Activated CD4-positive, alpha-beta T cell treated with anti-CD3 and anti-CD28 coated beads for 48 hours (primary cell): ENCODE results near the gene IL32.

Source experiments
- DNase-seq: peaks from one replicate; pipeline ENCODE4 v3.0.0-alpha.2; 2020

IL32 gene, protein sequence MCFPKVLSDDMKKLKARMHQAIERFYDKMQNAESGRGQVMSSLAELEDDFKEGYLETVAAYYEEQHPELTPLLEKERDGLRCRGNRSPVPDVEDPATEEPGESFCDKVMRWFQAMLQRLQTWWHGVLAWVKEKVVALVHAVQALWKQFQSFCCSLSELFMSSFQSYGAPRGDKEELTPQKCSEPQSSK

DNA sequence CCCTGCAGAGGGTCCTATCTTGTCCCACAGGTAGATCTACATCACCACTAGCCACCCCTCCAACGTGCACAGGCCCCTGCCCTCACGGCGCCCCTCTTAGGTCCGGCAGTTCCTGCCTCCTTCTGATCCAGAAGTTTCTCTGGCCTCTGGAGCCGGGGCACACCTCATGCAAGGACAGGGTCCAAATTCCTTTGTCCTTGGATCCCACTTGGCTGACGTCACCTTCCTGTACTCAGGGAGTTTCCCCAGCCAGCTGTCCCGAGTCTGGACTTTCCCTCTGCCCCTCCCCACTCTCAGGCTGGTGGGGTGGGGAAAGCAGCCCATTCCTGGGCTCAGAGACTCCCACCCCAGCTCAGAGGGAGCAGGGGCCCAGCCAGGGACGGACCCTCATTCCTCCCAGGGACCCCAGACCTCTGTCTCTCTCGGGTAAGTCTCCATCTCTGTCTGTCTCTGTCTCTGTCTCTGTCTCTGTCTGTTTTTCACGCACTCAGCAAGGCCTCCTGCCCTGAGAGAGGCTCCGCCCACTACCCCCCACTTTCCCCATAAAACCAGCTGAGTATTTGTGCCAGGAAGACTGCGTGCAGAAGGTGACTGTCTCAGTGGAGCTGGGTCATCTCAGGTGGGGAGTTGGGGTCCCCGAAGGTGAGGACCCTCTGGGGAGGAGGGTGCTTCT is at the start of gene IL32:
Gene IL32 (plus strand): TSS at position 572 of the 673 bp plus-strand sequence. CDS start 172 bp downstream, outside the sequence.
- peak; percentile 82 for DNase-seq

DNA sequence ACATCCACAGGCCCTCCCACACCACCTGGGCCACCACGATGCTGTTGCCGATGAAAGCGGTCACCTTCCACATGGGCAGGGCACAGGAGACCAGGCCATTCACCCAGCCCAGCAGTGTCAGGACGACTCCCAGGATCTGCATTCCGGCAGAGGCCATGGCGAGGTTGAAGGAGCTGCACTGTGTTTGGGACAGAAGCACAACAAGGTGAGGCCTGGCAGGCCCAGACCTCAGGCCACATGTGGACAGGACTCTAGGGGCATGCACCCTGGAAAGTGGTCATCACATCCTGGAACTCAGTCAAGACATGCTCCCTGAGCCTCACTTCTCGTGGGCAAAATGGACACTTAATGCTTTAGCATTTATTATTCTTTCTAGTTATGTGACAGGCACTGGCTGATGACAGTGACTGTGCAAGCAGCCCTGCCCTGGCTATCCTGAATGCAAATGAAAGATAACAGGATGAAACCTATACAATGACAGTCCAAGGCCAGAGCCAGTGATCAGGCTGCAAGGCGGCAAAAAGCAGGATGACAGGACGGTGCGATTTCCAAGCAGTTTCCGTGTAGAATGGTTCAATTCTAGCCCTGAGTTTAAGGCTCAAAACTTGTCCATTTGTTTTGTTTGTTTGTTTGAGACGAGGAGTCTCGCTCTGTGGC is 49.4 kb upstream of the IL32 start:
- no peak for DNase-seq

DNA sequence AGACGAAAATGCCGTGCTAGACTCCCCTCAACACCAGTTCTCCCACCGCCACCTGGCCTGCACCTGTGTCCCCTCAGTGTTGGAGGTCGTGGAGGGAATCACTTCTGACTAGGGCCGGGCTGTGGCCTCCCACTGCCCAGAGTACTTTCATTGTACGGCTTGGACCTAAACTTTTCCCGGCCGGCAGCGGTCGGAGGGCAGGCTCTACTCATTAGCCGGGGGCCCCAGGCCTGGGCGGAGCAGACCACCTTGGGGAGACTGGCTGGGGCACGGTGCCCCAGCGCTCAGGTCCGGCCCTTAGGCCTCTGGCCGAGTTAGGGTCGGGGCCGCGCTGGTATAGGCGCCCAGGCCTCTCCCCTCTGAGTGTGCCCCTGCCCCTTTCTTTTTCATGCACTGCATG is 48.1 kb upstream of the IL32 start:
- DNase-seq: no peak

DNA sequence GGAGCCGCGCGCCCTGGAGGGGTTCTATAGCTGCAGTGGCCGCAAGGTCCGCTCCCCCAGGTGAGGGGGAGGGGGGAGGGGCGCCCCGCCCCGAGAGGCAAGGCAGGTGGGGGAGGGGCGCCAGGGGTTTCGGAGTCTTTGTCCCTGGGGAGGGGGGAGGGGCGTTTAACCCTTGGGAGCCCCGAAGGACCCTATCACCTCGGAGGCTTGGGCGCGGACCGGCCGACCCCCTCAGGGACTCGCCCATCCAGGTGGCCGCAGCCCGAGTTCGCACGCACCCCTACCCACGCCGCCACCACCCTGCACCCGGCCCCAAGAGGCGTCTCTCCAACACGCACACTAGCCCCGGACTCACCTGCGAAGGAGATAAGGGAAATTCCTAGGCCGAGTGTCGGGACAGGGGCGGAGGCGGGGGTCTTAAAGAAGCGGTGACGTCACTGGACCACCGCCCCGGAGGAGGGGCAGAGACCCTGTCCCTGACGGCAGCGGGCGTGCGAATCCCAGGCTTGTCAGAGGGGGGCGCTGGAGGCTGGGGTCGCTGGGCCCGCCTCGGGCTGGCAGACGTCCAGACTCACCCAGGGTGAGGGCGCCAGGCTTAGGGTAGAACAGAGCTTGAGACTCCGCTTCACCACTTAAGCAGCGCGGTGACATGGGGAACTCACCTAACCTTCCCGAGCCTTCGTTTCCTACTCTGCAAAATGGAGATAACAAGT is 47.5 kb upstream of the IL32 start, which contains the start of gene CLDN6:
Gene CLDN6 (minus strand): TSS at position 390 of the 713 bp plus-strand sequence. CDS start 2,162 bp downstream, outside the sequence.
- DNase-seq: peak; percentile 64

DNA sequence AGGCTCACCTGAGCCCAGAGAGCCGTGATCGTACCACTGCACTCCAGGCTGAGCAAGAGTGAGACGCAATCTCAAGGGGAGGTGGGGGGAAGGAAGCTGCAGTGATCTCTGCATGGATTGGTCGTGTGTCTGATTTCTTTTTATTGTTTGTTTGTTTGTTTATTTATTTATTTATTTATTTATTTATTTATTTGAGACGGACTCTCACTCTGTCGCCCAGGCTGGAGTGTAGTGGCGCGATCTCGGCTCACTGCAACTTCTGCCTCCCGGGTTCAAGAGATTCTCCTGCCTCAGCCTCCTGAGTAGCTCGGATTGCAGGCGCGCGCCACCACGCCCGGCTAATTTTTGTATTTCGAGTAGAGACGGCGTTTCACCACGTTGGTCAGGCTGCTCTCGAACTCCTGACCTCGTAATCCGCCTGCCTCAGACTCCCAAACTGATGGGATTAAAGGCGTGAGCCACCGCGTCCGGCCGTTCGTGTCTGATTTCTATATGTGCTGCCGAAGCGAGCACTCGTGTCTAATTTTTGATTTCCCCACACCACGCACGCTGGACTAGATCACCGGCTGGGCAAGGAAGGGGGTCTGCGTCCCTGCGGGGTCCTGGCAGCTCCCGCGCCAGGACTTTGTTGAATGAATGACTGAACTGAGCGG is 45.7 kb upstream of the IL32 start:
- DNase-seq: peak; percentile 21

DNA sequence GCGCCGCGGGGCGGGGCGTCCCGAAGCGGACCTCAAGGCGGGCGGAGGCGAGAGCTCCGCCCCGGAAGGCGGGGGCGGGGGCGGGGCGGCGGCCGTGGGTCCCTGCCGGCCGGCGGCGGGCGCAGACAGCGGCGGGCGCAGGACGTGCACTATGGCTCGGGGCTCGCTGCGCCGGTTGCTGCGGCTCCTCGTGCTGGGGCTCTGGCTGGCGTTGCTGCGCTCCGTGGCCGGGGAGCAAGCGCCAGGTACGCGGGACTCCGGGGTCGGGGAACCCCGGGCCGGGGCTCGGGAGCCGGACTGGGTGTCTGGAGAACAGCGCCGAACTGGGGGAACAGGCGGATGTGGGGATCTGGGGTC is 45.2 kb upstream of the IL32 start, which contains the start of gene TNFRSF12A:
Gene TNFRSF12A (plus strand): TSS at position 122 of the 357 bp plus-strand sequence. CDS start 30 bp downstream, at position 152.
- peak; percentile 77 for DNase-seq

DNA sequence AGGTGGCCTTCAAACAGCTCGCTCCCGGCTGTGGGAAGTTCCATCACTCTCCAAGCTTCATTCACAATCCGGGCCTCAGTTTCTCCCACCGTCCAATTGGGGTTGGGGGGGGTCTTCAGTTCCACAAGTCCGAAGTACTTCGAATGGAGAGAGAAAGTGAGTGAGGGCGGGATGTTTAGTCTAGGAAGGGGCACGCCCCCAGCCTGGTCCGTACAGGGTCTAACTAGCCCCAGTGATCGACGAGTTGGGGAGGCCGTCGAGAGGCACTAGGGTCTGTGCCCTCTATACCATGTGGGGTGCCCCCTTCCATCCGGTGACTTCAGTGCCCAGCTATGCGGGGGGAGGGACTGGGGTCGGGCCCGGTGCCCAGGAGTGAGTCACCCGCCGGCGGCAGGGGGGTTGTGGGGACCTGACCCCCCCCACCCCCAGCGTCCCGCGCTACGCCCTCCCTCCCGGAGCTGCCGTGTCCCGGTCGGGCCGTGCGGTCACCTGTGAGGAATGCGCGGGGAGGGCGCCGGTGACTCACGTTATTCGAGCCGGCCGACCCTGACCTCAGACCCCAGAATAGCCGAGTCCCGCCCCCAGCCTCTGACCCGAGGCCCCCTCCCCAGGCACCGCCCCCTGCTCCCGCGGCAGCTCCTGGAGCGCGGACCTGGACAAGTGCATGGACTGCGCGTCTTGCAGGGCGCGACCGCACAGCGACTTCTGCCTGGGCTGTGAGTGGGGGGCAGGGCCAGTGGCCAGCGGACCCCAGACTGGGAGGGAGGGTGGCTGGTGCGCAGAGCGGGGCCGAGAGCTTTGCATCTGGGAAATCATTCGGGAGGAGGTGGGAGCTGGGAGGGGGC is 44.6 kb upstream of the IL32 start:
- peak; percentile 61 for DNase-seq

DNA sequence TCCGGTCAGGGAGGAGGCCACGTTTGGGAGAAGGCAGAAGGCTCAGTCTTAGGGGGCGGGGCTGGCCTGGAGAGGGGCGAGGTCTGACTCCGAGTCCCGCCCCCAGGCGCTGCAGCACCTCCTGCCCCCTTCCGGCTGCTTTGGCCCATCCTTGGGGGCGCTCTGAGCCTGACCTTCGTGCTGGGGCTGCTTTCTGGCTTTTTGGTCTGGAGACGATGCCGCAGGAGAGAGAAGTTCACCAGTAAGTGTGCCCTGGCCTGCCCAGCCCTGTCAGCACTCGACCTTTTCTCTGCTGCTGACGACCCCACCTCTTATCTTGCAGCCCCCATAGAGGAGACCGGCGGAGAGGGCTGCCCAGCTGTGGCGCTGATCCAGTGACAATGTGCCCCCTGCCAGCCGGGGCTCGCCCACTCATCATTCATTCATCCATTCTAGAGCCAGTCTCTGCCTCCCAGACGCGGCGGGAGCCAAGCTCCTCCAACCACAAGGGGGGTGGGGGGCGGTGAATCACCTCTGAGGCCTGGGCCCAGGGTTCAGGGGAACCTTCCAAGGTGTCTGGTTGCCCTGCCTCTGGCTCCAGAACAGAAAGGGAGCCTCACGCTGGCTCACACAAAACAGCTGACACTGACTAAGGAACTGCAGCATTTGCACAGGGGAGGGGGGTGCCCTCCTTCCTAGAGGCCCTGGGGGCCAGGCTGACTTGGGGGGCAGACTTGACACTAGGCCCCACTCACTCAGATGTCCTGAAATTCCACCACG is 43.8 kb upstream of the IL32 start:
- peak; percentile 96 for DNase-seq

DNA sequence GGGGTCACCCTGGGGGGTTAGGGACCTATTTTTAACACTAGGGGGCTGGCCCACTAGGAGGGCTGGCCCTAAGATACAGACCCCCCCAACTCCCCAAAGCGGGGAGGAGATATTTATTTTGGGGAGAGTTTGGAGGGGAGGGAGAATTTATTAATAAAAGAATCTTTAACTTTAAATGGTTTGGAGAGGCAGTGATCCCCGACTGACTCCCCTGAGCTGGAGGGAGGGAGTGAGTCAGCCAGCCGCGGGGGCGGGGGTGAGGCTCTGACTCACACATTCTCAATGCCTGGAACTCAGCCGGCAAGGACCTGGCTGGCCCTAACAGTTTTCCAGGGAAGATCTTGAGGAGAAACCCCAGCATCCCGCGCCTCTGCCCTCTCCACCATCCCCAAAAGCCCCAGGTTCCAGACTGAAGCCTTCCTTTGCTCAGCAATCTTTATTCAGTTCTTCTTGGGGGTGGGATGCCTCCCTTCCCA is 43.2 kb upstream of the IL32 start:
- peak; percentile 95 for DNase-seq

DNA sequence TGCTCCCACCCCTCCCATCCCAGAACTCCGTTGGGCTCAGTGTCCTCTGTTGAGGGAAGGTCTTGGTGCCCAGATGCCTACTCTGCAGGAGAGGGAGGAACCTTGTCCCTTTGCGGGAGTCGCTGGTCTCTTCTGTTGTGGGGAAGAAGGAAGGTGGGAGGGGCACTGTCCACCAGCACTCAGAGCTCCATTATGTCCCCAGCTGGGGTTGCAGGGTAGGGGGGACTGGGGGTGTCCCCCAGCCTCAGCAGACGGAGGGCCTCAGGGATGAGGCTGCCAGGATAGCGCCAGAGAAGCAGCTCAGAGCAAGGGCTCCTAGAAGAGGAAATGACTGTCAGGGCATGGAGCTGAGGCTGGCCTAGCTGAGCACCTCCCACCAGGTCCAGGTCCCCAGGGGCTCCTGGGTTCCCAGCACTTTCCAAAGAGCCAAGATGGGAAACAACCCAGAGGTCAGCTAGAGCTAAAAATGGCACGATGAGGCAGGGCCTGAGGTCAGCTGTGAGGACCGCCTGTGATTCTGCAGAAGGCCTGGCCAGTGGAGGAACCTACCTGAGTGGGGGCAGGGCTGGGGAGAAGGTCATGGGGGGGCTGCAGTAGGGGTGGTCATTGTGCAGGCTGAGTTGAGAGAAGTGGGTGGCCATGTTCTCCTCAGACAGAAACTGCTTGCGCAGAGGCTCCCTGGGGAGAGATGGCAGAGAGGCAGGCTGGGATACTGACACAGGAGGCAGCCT is 42.6 kb upstream of the IL32 start:
- peak; percentile 56 for DNase-seq

DNA sequence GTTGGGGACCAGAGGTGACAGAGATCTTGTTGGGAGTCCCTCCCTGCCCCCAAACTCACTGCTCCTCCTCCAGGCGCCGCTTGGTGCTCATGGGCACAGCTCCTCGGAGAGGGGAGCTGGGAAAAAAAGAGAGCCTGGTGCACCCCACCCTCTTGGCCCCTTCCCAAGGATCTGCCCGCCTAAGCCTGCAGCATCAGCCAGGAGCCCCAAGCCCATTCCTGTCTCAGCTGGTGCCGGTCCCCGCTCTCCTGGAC is 42.1 kb upstream of the IL32 start:
- no peak for DNase-seq

DNA sequence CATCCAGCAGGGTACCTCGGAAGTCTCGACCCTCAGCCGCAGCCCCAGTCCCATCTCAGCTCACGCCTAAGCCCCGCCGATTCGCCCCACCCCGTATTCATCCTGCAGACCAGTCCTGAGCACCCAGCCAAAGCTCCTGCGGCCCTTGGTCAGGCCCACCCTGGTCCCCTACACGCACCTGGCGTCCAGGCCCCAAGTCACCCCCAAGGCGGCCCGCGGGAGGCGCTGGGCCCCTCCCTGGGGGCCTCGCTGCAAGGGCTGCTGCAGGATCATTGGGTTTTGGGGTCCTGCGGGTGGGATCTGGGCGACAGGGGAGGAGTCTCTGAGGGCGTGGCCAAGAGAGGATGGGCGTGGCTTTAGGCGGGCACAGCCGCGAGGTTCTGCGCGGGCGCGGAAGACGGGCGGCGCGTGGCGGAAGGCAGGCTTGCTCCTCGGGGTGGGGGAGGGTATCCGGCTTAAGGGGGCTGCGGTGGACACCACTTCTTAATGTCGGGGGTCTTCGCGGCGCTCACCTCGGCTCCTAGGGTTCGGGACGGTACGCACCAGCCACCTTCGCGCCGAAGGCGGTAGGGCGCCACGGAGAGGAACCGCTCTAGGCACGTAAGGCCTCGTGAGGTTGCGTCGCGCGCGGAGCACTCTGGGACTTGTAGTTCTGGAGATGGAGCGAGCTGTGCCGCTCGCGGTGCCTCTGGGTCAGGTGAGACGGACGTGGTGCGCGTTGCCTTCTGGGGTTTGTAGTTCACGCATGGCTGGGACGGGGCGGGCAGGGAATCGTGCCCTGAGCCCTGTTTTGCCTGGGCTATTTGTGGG is 41.6 kb upstream of the IL32 start, which contains the start of the genes HCFC1R1 and THOC6:
Gene HCFC1R1 (minus strand): TSS at position 274 of the 810 bp plus-strand sequence. CDS start 1 bp downstream, at position 273.
Gene THOC6 (plus strand): TSS at position 367 of the 810 bp plus-strand sequence. CDS start 292 bp downstream, at position 659.
- DNase-seq: peak; percentile 98

DNA sequence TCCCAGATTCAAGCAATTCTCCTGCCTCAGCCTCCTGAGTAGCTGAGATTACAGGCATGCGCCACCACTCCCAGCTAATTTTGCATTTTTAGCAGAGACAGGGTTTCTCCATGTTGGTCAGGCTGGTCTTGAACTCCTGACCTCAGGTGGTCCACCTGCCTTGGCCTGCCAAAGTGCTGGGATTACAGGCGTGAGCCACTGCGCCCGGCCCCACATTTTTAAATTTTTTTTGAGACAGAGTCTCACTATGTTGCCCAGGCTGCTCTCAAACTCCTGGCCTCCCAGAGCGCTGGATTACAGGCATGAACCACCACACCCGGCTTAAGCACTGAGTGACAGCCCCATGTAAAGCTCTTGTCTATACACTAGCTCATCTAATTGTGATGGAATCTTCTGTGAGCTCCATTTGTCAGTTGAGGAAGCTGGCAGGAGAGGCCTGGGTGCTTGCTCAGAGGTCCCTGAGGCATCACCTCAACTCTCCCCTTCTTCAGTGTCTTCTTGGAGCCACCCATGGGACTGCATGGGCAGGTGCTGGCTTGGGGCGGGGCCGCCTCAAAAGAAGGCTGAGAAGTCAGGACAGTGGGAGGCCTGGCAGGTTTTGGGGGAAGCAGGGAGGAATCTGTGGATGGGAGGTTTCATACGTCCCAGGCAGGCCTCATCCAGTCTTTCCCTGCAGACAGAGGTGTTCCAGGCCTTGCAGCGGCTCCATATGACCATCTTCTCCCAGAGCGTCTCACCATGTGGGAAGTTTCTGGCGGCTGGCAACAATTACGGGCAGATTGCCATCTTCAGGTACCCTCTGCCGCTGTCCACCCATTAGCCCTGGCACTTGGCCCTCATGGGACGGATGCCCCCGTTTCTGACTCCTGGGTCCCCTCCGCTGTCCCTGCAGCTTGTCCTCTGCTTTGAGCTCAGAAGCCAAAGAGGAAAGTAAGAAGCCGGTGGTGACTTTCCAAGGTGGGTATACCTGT is 40.1 kb upstream of the IL32 start:
- DNase-seq: no peak

DNA sequence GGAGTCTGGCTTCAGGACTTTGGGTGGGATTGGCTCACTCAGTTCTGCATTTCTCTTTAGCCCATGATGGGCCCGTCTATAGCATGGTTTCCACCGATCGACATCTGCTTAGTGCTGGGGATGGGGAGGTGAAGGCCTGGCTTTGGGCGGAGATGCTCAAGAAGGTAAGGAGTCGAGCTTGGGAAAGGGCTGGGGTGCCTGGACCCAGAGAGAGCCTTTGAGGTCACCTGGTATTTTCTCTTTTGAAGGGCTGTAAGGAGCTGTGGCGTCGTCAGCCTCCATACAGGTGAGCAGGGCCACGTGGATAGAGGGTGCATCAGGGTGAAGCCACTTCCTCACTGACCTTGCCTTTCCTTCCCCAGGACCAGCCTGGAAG is 39.4 kb upstream of the IL32 start:
- no peak for DNase-seq

DNA sequence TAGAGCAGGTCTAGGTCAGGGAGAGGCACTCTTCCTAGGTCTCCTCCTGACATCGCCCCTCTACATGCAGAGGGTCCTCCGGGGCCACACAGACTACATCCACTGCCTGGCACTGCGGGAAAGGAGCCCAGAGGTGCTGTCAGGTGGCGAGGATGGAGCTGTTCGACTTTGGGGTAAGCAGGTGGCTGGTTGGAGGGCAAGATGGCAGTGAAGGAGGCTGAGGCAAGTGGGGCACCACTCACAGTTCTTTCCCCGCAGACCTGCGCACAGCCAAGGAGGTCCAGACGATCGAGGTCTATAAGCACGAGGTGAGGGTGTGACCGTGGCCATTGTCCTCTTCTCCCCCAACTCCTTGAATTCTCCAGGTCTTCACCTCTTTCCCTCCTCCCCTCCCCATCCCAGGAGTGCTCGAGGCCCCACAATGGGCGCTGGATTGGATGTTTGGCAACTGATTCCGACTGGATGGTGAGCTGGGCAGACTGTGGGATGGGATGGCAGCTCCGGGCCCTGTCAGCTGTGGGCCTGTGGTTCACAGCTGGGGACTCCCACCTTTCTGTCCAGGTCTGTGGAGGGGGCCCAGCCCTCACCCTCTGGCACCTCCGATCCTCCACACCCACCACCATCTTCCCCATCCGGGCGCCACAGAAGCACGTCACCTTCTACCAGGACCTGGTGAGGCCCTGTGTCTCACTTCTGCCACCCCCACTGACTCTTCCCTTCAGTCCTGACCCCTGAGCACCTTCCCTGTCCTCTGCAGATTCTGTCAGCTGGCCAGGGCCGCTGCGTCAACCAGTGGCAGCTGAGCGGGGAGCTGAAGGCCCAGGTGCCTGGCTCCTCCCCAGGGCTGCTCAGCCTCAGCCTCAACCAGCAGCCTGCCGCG is 38.6 kb upstream of the IL32 start:
- DNase-seq: no peak

DNA sequence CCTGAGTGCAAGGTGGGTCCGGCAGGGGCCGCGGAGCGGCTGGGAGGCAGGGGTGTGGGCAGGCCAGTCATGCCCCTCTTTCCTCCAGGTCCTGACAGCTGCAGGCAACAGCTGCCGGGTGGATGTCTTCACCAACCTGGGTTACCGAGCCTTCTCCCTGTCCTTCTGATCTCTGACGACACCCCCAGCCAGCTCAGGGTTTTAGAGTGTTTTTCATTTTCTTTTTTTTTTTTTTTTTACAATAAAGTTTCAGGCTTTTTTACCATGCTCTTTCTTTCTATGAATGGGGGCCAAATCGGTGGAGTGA is 38.0 kb upstream of the IL32 start:
- no peak for DNase-seq
